Thoracic aorta (tissue), 2 donors: ENCODE data around the gene FGD6. TPM values are rescaled to one million over a fixed set of nuclear protein-coding genes. Genes with fewer than 3 reads are reported as not detected.

Experiments
- ATAC-seq: fragments of 150-250 bp; one replicate; pipeline ENCODE4 v1.8.0; 2017; ENCODE audit warnings: low read depth; ENCODE audit not compliant: insufficient number of reproducible peaks, low FRiP score
- DNase-seq: peaks from one replicate; pipeline ENCODE4 v3.0.0-alpha.2; 2020; ENCODE audit warnings: low spot score
- H3K27ac ChIP-seq, 2 donors: fragments of 200-600 bp; sonication (generic); 1 replicate in 1 of 2; 2 replicates in 1 of 2; pipeline ENCODE4 v1.5.1; 2016; ENCODE audit warnings: mild to moderate bottlenecking in 2 of 2, moderate library complexity in 2 of 2
- H3K27me3 ChIP-seq: fragments of 200-600 bp; sonication (generic); replicated peaks from 2 replicates; pipeline ENCODE4 v1.6.0; 2016; ENCODE audit warnings: mild to moderate bottlenecking; ENCODE audit not compliant: insufficient read depth
- H3K36me3 ChIP-seq: fragments of 200-600 bp; sonication (generic); one replicate; pipeline ENCODE4 v1.5.1; 2016
- H3K4me1 ChIP-seq, 2 donors: fragments of 200-600 bp; sonication (generic); 1 replicate in 1 of 2; 2 replicates in 1 of 2; pipeline versions ENCODE4 v1.5.1 to v1.6.0; 2016; ENCODE audit warnings: low read depth in 2 of 2, mild to moderate bottlenecking in 1 of 2; ENCODE audit not compliant: control insufficient read depth in 1 of 2
- H3K4me3 ChIP-seq: fragments of 200-600 bp; sonication (generic); 2 replicates; pipeline ENCODE4 v1.5.1; 2016; ENCODE audit warnings: mild to moderate bottlenecking
- H3K9me3 ChIP-seq: fragments of 200-600 bp; sonication (generic); 2 replicates; pipeline ENCODE4 v1.5.1; 2016
- CTCF ChIP-seq: fragments of 200-600 bp; sonication (generic); IDR thresholded peaks from one replicate; pipeline ENCODE4 v1.5.1; 2019; ENCODE audit warnings: antibody characterized with exemption
- total RNA-seq, 2 donors: library from RNA; depleted of rRNA; stranded (reverse); fragments of >200 nt; gene quantifications; one replicate each; pipeline versions ENCODE4 v1.1.0 to v1.2.3, GENCODE V29; 2016

Gene FGD6
- total RNA-seq, 2 donors from 2014 or later: 8.4 to 9.8 TPM

- DNase-seq (no peak), ATAC-seq (no peak)
- no peak overlapping the region for H3K27ac ChIP-seq
- no peaks in the 10 kb centered on the region for H3K9me3 ChIP-seq
- H3K27me3 ChIP-seq: no peaks in the 10 kb centered on the region
- no peaks in the 10 kb centered on the region for H3K36me3 ChIP-seq
- TF ChIP-seq CTCF: no peak
- peaks cover 0 to 11% of the 10 kb centered on the region in 2 donors for H3K4me1 ChIP-seq
- H3K4me3 ChIP-seq: no peak overlapping the region
Observed at GRCh38 chr12:95126076-95126475, 91.2 kb downstream of the FGD6 start.

DNA sequence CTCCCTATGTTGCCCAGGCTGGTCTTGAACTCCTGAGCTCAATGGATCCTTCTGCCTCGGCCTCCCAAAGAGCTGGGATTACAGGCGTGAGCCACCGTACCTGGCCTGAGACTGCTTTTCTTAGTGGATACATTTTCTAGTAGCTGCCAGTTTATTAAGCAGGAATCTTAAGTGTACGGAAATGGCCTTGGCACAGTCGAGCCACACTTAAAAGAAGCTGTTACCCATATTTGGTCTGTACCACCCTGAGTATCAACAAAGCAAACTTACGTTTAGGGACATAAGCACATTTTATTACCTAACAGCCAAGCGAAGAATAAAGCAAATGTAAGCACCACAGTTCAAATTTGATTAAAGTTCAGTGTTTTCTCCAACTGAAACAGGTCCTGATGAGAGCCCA is 93.2 kb downstream of the FGD6 start:
- H3K27me3 ChIP-seq: no peaks in the 10 kb centered on the region
- no peak for DNase-seq
- H3K4me3 ChIP-seq: no peak overlapping the region
- H3K27ac ChIP-seq: peak overlapping the region; percentile 77 to 79
- H3K9me3 ChIP-seq: no peaks in the 10 kb centered on the region
- H3K36me3 ChIP-seq: no peaks in the 10 kb centered on the region
- TF ChIP-seq CTCF: no peak
- H3K4me1 ChIP-seq: peaks cover 0 to 11% of the 10 kb centered on the region in 2 donors
- ATAC-seq: no peak

DNA sequence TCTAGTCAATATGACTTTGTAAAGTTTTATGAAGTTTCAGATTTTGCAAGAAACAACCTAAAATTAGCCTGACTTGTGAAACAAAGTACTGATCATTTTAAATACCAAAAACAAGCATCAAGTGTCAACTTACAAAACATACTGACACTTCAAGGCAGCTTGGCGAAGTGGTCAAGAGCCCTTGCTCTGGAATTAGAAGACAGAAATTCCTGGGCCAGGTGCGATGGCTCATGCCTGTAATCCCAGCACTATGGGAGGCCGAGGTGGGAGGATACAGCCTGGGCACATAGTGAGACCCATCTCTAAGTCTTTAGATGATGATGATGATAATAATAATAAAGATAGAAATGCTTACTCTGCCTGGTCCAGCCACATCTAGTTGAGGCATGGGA is 98.5 kb downstream of the FGD6 start:
- Histone ChIP-seq H3K4me3 (no peak overlapping the region), H3K9me3 (no peaks in the 10 kb centered on the region), H3K4me1 (peaks cover 5 to 36% of the 10 kb centered on the region in 2 donors), H3K36me3 (no peaks in the 10 kb centered on the region), H3K27ac (peak overlapping the region; percentile 43 to 62), H3K27me3 (no peaks in the 10 kb centered on the region)
- ATAC-seq (no peak), DNase-seq (no peak)
- TF ChIP-seq CTCF: no peak

DNA sequence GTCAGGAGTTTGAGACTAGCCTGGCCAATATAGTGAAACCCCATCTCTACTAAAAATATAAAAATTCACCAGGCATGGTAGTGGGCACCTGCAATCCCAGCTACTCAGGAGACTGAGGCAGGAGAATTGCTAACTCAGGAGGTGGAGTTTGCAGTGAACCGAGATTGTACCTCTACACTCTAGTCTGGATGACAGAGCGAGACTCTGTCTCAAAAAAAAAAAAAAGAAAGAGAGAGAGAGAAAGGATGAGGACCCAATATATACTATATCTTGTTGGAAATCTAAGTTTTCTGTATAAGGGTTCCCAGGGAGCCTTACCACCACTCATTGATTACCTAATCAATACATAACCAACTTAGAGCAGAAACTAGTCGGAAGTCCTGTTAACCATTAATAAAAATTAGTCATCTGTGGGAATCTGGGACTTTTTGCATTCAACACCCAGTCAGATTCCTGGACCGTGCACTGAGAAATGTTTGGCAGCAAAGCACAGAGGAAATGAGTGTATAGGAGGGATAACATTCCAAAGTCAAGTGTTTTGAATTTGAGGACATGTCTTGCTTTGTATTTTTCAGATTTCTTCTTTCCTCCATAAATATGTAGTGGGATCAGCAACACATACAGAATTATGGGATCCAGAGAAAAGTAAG is 99.0 kb downstream of the FGD6 start:
- no peaks in the 10 kb centered on the region for H3K27me3 ChIP-seq
- no peak for TF ChIP-seq CTCF
- H3K9me3 ChIP-seq: no peaks in the 10 kb centered on the region
- no peak for DNase-seq
- H3K27ac ChIP-seq: peak overlapping the region; percentile 43 to 62
- ATAC-seq: no peak
- peaks cover 5 to 35% of the 10 kb centered on the region in 2 donors for H3K4me1 ChIP-seq
- no peaks in the 10 kb centered on the region for H3K36me3 ChIP-seq
- no peak overlapping the region for H3K4me3 ChIP-seq

DNA sequence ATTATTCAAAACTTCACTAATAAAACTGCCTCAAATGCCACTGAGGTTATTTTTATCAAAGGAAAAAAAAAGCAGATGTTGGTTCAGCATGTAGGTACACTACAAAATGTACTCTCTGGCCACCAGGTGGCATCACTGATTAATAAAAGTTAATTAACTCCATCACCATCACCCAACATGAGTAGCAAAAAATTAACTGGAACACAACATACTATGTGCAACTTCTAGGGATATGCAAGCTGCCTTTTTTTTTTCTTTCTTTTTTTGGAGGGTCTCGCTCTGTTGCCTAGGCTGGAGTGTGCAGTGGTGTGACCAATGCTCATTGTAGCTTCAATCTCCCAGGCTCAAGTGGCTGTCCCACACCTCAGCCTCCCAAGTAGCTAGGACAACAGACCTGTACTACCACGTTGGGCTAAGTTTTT is 100.1 kb downstream of the FGD6 start:
- peak; percentile 88 for ATAC-seq
- DNase-seq: no peak
- Histone ChIP-seq H3K27ac (peak overlapping the region; percentile 43 to 62), H3K4me3 (peak overlapping the region; percentile 31), H3K27me3 (no peaks in the 10 kb centered on the region), H3K36me3 (no peaks in the 10 kb centered on the region), H3K9me3 (no peaks in the 10 kb centered on the region), H3K4me1 (peaks cover 5 to 35% of the 10 kb centered on the region in 2 donors)
- peak; percentile 75 for TF ChIP-seq CTCF
